Parathyroid adenoma (tissue), 2 donors: ENCODE data around the gene IL17RE.

ENCODE experiments used
- H2AFZ ChIP-seq: fragments of 300-600 bp; sonication (generic); one replicate; pipeline ENCODE4 v1.7.0; 2017; ENCODE audit warnings: antibody characterized with exemption, mild to moderate bottlenecking
- H3K27ac ChIP-seq: fragments of 300-600 bp; sonication (generic); one replicate; pipeline ENCODE4 v1.7.0; 2017
- H3K27me3 ChIP-seq: fragments of 300-600 bp; sonication (generic); one replicate; pipeline ENCODE4 v1.7.0; 2017; ENCODE audit warnings: low read length; ENCODE audit not compliant: control insufficient read depth, insufficient read depth
- H3K36me3 ChIP-seq: fragments of 300-600 bp; sonication (generic); one replicate; pipeline ENCODE4 v1.7.0; 2017; ENCODE audit warnings: low read length; ENCODE audit not compliant: control insufficient read depth, insufficient read depth
- H3K4me1 ChIP-seq: fragments of 300-600 bp; sonication (generic); one replicate; pipeline ENCODE4 v1.7.0; 2017; ENCODE audit warnings: control low read depth
- H3K4me2 ChIP-seq: fragments of 300-600 bp; sonication (generic); one replicate; pipeline ENCODE4 v1.7.0; 2017; ENCODE audit warnings: low read length
- H3K4me3 ChIP-seq: fragments of 300-600 bp; sonication (generic); one replicate; pipeline ENCODE4 v1.7.0; 2017; ENCODE audit warnings: low read depth, low read length
- H3K79me2 ChIP-seq: fragments of 300-600 bp; sonication (generic); one replicate; pipeline ENCODE4 v1.7.0; 2017; ENCODE audit warnings: control low read depth
- H3K9ac ChIP-seq: fragments of 300-600 bp; sonication (generic); one replicate; pipeline ENCODE4 v1.7.0; 2017; ENCODE audit warnings: mild to moderate bottlenecking
- H3K9me3 ChIP-seq: fragments of 300-600 bp; sonication (generic); one replicate; pipeline ENCODE4 v1.7.0; 2017; ENCODE audit warnings: low read length; ENCODE audit not compliant: control insufficient read depth
- TF ChIP-seq, protein P1 (sequence below): fragments of 300-600 bp; sonication (generic); IDR thresholded peaks from one replicate; pipeline ENCODE4 v1.7.0; 2017; ENCODE audit warnings: antibody characterized with exemption, mild to moderate bottlenecking
- donor health status: primary hyperparathyroidism.

Gene IL17RE

DNA sequence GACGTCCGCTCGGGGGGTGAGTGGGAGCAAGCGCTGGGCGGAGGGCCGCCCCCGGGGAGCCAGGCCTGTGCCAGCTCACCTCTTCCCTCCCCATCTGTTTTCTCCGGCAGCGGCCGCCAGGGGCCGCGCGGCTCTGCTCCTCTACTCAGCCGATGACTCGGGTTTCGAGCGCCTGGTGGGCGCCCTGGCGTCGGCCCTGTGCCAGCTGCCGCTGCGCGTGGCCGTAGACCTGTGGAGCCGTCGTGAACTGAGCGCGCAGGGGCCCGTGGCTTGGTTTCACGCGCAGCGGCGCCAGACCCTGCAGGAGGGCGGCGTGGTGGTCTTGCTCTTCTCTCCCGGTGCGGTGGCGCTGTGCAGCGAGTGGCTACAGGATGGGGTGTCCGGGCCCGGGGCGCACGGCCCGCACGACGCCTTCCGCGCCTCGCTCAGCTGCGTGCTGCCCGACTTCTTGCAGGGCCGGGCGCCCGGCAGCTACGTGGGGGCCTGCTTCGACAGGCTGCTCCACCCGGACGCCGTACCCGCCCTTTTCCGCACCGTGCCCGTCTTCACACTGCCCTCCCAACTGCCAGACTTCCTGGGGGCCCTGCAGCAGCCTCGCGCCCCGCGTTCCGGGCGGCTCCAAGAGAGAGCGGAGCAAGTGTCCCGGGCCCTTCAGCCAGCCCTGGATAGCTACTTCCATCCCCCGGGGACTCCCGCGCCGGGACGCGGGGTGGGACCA lies 30.4 kb downstream of the IL17RE start:
- no peaks in the 10 kb centered on the region for H3K27me3 ChIP-seq
- peak overlapping the region; percentile 93 for H3K27ac ChIP-seq
- peaks cover 9% of the 10 kb centered on the region for H3K79me2 ChIP-seq
- no peaks in the 10 kb centered on the region for H3K9me3 ChIP-seq
- peak overlapping the region; percentile 92 for H3K4me3 ChIP-seq
- H3K4me1 ChIP-seq, result peaks cover 10% of the 10 kb centered on the region
- no peak overlapping the region for H3K9ac ChIP-seq
- TF ChIP-seq, protein P1, sequence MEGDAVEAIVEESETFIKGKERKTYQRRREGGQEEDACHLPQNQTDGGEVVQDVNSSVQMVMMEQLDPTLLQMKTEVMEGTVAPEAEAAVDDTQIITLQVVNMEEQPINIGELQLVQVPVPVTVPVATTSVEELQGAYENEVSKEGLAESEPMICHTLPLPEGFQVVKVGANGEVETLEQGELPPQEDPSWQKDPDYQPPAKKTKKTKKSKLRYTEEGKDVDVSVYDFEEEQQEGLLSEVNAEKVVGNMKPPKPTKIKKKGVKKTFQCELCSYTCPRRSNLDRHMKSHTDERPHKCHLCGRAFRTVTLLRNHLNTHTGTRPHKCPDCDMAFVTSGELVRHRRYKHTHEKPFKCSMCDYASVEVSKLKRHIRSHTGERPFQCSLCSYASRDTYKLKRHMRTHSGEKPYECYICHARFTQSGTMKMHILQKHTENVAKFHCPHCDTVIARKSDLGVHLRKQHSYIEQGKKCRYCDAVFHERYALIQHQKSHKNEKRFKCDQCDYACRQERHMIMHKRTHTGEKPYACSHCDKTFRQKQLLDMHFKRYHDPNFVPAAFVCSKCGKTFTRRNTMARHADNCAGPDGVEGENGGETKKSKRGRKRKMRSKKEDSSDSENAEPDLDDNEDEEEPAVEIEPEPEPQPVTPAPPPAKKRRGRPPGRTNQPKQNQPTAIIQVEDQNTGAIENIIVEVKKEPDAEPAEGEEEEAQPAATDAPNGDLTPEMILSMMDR, result peak; percentile 85
- peak overlapping the region; percentile 99 for H2AFZ ChIP-seq
- H3K36me3 ChIP-seq, result no peaks in the 10 kb centered on the region
- H3K4me2 ChIP-seq, result peak overlapping the region; percentile 87

DNA sequence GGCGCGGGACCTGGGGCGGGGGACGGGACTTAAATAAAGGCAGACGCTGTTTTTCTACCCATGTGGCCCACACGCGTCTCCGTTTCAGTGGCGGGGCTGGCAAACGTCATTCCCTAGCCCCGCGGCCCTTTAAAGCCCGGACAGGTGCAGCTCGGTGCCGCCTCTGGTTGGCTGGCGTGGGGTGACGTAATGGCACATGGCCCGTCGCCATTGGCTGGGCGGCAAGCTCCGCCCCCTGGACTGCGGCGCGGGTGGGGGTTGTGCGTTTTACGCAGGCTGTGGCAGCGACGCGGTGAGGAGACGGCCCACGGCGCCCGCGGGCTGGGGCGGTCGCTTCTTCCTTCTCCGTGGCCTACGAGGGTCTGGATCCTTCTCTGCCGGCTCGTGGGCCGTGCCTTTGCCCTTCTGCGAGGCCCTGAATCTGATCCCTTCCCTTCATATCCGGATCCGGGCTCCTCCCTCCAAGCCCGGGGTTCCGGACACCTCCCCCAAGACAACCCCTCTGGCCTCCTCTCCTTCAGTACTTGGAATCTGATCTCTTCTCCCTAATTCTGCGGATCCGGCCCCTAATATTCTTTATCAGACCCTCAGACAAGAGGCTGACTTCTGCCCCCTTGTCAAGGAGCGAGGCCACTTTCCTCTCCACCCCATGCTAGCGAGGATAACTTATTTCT lies 31.1 kb downstream of the IL17RE start, which contains the start of gene CRELD1:
CRELD1 (plus strand) TSS at position 274 of the 674 bp plus-strand sequence. CDS start 605 bp downstream, outside the sequence.
- Histone ChIP-seq H3K27ac (peak within 1 kb of the TSS; percentile 93), H3K36me3 (no peaks in the 10 kb centered on the region), H2AFZ (peak within 1 kb of the TSS; percentile 99), H3K4me3 (peak within 1 kb of the TSS; percentile 92), H3K79me2 (peaks cover 9% of the 10 kb centered on the region), H3K4me1 (peaks cover 10% of the 10 kb centered on the region), H3K4me2 (peak within 1 kb of the TSS; percentile 87), H3K9me3 (no peaks in the 10 kb centered on the region), H3K9ac (peak within 1 kb of the TSS; percentile 81), H3K27me3 (no peaks in the 10 kb centered on the region)
- TF ChIP-seq, protein P1, result no peak

DNA sequence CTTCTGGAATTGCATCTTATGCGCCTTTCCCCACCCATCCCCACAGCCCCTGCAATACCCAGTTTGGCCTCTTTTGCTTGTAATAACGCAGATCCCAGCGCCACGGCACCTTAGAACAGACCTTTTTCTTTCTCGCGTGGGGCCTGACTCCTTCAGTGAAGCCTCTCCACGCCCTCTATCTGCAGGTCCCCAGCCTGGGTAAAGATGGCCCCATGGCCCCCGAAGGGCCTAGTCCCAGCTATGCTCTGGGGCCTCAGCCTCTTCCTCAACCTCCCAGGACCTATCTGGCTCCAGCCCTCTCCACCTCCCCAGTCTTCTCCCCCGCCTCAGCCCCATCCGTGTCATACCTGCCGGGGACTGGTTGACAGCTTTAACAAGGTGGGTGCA lies 31.6 kb downstream of the IL17RE start:
- Histone ChIP-seq H3K9ac (peak overlapping the region; percentile 81), H3K79me2 (peaks cover 9% of the 10 kb centered on the region), H3K4me2 (peak overlapping the region; percentile 87), H3K27me3 (no peaks in the 10 kb centered on the region), H3K4me3 (peak overlapping the region; percentile 92), H3K27ac (peak overlapping the region; percentile 93), H3K36me3 (no peaks in the 10 kb centered on the region), H2AFZ (peak overlapping the region; percentile 99), H3K4me1 (peaks cover 10% of the 10 kb centered on the region), H3K9me3 (no peaks in the 10 kb centered on the region)
- TF ChIP-seq, protein P1, result no peak

DNA sequence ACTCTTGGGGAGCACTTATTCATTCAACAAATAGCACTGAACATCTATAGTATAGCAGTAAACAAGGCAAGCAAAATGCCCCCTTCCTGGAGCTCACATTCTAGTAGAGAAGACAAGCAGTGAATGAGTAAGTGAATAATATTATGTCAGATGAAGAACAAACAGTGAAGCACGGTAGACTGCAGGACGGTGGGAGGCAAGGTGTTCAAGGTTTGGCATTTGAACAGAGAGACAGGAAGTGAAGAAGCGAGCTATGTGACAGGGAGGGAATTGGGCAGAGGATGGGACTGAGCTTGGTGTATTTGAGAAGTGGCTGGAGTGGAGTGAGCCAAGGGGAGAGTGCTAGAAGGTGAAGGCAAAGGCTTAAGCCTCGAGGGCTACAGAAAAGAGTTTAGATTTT lies 32.3 kb downstream of the IL17RE start:
- H3K4me3 ChIP-seq, result no peak overlapping the region
- H2AFZ ChIP-seq, result no peak overlapping the region
- peaks cover 9% of the 10 kb centered on the region for H3K79me2 ChIP-seq
- no peaks in the 10 kb centered on the region for H3K27me3 ChIP-seq
- H3K4me1 ChIP-seq, result peaks cover 10% of the 10 kb centered on the region
- H3K27ac ChIP-seq, result no peak overlapping the region
- H3K4me2 ChIP-seq, result peak overlapping the region; percentile 87
- TF ChIP-seq, protein P1, result no peak
- H3K9ac ChIP-seq, result no peak overlapping the region
- H3K9me3 ChIP-seq, result no peaks in the 10 kb centered on the region
- no peaks in the 10 kb centered on the region for H3K36me3 ChIP-seq
